ENCODE measurements around the gene SLAMF7. TPM values are rescaled to one million over a fixed set of nuclear protein-coding genes. Genes with fewer than 3 reads are reported as not detected.

The SLAMF7 gene
- total RNA-seq = not detected in 2 replicates

GRCh38 chr1:160739098-160739511, at the start of gene SLAMF7:
SLAMF7 (plus strand) TSS chr1:160739247; CDS start chr1:160739302, 55 bp downstream.

GRCh38 chr1:160711602-160712311, 27.3 kb upstream of the SLAMF7 start, which contains the start of gene CD48:
CD48 (minus strand) TSS chr1:160711822; CDS start chr1:160711763, 59 bp downstream.

DNA sequence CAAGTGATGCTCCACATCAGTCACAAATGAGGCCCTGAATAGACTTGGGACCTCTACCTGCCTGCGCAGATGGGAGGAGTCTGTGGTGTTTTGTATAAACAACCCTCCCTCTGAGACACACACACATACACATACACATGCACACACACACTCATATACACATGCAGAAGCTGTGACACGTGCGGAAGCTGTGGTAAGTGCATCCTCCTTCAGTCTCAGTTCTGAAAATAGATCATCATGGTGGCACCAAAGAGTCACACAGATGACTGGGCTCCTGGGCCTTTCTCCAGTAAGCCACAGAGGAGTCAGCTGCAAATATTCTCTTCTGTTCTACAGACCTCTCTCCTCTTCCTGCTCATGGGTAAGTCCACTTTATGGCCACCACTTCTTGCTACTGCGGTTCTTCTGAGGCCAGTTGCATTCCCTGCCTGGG, 56.9 kb downstream of the SLAMF7 start, which contains the start of gene LY9:
Gene LY9, plus strand, starts transcription at position 224 of the 433 bp plus-strand sequence. Its CDS starts 14 bp downstream, at position 238.

Other genes starting within 250 kb of the SLAMF7 start
- gene SLAMF6, start 216.0 kb upstream of the SLAMF7 start, total RNA-seq = not detected in 2 replicates
- not detected in 2 replicates for gene CD84, start 159.8 kb upstream of the SLAMF7 start, total RNA-seq
- gene SLAMF1, start 92.2 kb upstream of the SLAMF7 start, total RNA-seq = not detected in 2 replicates
- not detected in 2 replicates for gene CD48, start 27.4 kb upstream of the SLAMF7 start, total RNA-seq
- not detected in 2 replicates for gene LY9, start 56.9 kb downstream of the SLAMF7 start, total RNA-seq
- not detected in 2 replicates for gene CD244, start 123.6 kb downstream of the SLAMF7 start, total RNA-seq
- not detected in 2 replicates for gene ITLN1, start 145.9 kb downstream of the SLAMF7 start, total RNA-seq
- not detected in 2 replicates for gene ITLN2, start 215.6 kb downstream of the SLAMF7 start, total RNA-seq